Cardiac fibroblast (primary cell): Measurements from ENCODE around the gene CYP4X1.
A peak's percentile ranks its signal among the peaks of the same experiment; 100 is the strongest.
"Not testable (repeated sequence)": the region's sequence is repeated elsewhere in the genome, so short reads cannot be mapped to it uniquely, and the experiment has no call there.

Experiments used
- DNase-seq, 2 donors: peaks; one replicate each; pipeline versions ENCODE4 v3.0.0 to v3.0.0-alpha.2; 2010; ENCODE audit warnings: low read depth in 2 of 2
- H3K4me3 ChIP-seq, 2 donors: replicated peaks in 1 of 2; 1 replicate in 1 of 2; 2 replicates in 1 of 2; pipeline ENCODE4 v1.5.1; 2011; ENCODE audit warnings: low read depth in 2 of 2, low read length in 2 of 2, mild to moderate bottlenecking in 2 of 2, moderate library complexity in 1 of 2
- CTCF ChIP-seq: IDR thresholded peaks from one replicate; pipeline ENCODE4 v1.5.1; 2011; ENCODE audit warnings: low read depth, mild to moderate bottlenecking, low read length, inconsistent platforms

Gene CYP4X1

GRCh38 chr1:47031059-47031458, 7.6 kb downstream of the CYP4X1 start:
- no peak for TF ChIP-seq CTCF
- H3K4me3 ChIP-seq: no peak overlapping the region
- peak; percentile 78 to 93 for DNase-seq

GRCh38 chr1:47031585-47031984, 8.1 kb downstream of the CYP4X1 start:
- H3K4me3 ChIP-seq: no peak overlapping the region
- DNase-seq: peak; percentile 43 to 50
- no peak for TF ChIP-seq CTCF

- no peak for TF ChIP-seq CTCF
- DNase-seq: no peak
- no peak overlapping the region for H3K4me3 ChIP-seq
Measured at GRCh38 chr1:47036764-47037163, 13.3 kb downstream of the CYP4X1 start.

- TF ChIP-seq CTCF: no peak
- DNase-seq: no peak
- no peak overlapping the region for H3K4me3 ChIP-seq
Measured at GRCh38 chr1:47059376-47059775, 35.9 kb downstream of the CYP4X1 start.

GRCh38 chr1:47067097-47067594, 43.7 kb downstream of the CYP4X1 start, which contains the start of gene CYP4Z1:
TSS of gene CYP4Z1 (plus strand) at chr1:47067231. CDS start at chr1:47067491, 260 bp downstream.
- TF ChIP-seq CTCF: no peak

GRCh38 chr1:47069080-47069479, 45.6 kb downstream of the CYP4X1 start:
- H3K4me3 ChIP-seq: not testable (repeated sequence)
- DNase-seq: peak in 1 of 2 donors; percentile 18

More at GRCh38 chr1:47067097-47067594, 43.7 kb downstream of the CYP4X1 start, which contains the start of gene CYP4Z1:
- DNase-seq: no peak
- no peak within 1 kb of the TSS for H3K4me3 ChIP-seq

GRCh38 chr1:47069509-47069908, 46.0 kb downstream of the CYP4X1 start:
- not testable (repeated sequence) for H3K4me3 ChIP-seq, DNase-seq

GRCh38 chr1:47089356-47089755, 65.9 kb downstream of the CYP4X1 start:
- DNase-seq: peak; percentile 53 to 54
- not testable (repeated sequence) for H3K4me3 ChIP-seq
- peak; percentile 31 for TF ChIP-seq CTCF

- H3K4me3 ChIP-seq, DNase-seq: not testable (repeated sequence)
Measured at GRCh38 chr1:47091476-47091875, 68.0 kb downstream of the CYP4X1 start.
